Measurements from ENCODE around the gene COQ4. TPM values are rescaled to one million over a fixed set of nuclear protein-coding genes. Genes with fewer than 3 reads are reported as not detected.

The COQ4 gene
- total RNA-seq, 1 donor from 2014 or later = 56.2 TPM

GRCh38 chr9:128341435-128341849 is 18.8 kb downstream of the COQ4 start:
- H3K36me3 Mint-ChIP-seq = peaks cover 5% of the 10 kb centered on the region
- peak overlapping the region; percentile 72 for H3K27ac Mint-ChIP-seq
- H3K27me3 Mint-ChIP-seq (ENCODE audit: low read depth) = no peaks in the 10 kb centered on the region

DNA sequence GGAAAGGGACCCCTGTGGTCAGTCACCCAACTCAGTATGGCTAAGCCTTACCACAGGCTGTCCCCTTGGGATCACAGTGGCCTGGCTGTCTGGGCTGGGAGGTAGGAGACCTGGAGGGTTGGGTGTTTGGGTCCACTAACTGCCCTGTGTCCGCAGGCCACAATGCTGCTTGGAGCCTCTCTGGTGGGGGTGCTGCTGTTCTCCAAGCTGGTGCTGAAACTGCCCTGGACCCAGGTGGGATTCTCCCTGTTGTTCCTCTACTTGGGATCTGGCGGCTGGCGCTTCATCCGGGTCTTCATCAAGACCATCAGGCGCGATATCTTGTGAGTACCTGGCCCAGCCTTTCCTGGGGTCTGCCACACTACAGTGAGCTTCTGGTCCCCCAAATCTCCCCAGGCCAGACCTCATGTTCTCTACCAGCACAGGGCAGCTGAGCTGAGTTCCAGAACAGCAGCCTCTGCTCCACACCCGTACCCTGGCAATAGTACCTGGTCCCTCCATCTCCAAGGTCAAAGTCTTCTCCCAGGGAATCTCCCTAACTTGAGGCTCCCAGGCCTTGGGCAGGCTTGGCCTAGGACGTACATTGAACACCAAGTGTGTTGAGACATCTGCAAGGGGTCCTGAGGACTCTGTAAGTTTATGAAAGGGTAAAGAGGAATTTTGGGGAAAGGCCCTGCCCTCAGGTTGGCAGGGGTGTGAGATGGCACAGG is 20.5 kb downstream of the COQ4 start:
- H3K4me3 Mint-ChIP-seq = no peak overlapping the region
- no peak overlapping the region for H3K27ac Mint-ChIP-seq
- TF ChIP-seq, protein P1, sequence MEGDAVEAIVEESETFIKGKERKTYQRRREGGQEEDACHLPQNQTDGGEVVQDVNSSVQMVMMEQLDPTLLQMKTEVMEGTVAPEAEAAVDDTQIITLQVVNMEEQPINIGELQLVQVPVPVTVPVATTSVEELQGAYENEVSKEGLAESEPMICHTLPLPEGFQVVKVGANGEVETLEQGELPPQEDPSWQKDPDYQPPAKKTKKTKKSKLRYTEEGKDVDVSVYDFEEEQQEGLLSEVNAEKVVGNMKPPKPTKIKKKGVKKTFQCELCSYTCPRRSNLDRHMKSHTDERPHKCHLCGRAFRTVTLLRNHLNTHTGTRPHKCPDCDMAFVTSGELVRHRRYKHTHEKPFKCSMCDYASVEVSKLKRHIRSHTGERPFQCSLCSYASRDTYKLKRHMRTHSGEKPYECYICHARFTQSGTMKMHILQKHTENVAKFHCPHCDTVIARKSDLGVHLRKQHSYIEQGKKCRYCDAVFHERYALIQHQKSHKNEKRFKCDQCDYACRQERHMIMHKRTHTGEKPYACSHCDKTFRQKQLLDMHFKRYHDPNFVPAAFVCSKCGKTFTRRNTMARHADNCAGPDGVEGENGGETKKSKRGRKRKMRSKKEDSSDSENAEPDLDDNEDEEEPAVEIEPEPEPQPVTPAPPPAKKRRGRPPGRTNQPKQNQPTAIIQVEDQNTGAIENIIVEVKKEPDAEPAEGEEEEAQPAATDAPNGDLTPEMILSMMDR (IDR thresholded peaks at IDR 0.05; ENCODE audit: unreplicated experiment) = no peak
- H3K27me3 Mint-ChIP-seq (ENCODE audit: low read depth) = no peaks in the 10 kb centered on the region
- no peaks in the 10 kb centered on the region for H3K9me3 Mint-ChIP-seq
- peaks cover 3% of the 10 kb centered on the region for H3K36me3 Mint-ChIP-seq
- peaks cover 5% of the 10 kb centered on the region for H3K4me1 Mint-ChIP-seq
- no peak for DNase-seq (ENCODE audit: low spot score in 2 of 2, unreplicated experiment in 2 of 2)

More at GRCh38 chr9:128341435-128341849, 18.8 kb downstream of the COQ4 start:
- TF ChIP-seq, protein P1 (IDR thresholded peaks at IDR 0.05; ENCODE audit: unreplicated experiment) = no peak
- H3K4me1 Mint-ChIP-seq = peaks cover 5% of the 10 kb centered on the region
- no peaks in the 10 kb centered on the region for H3K9me3 Mint-ChIP-seq
- DNase-seq (ENCODE audit: low spot score in 2 of 2, unreplicated experiment in 2 of 2) = peak in 1 of 2 experiments; percentile 60
- H3K4me3 Mint-ChIP-seq = peak overlapping the region; percentile 87

GRCh38 chr9:128343855-128344254 is 21.2 kb downstream of the COQ4 start:
- TF ChIP-seq, protein P1 (IDR thresholded peaks at IDR 0.05; ENCODE audit: unreplicated experiment) = no peak
- no peak overlapping the region for H3K4me3 Mint-ChIP-seq
- no peaks in the 10 kb centered on the region for H3K9me3 Mint-ChIP-seq
- no peak for DNase-seq (ENCODE audit: low spot score in 2 of 2, unreplicated experiment in 2 of 2)
- H3K27me3 Mint-ChIP-seq (ENCODE audit: low read depth) = no peaks in the 10 kb centered on the region
- no peak overlapping the region for H3K27ac Mint-ChIP-seq
- H3K36me3 Mint-ChIP-seq = peaks cover 3% of the 10 kb centered on the region
- peaks cover 5% of the 10 kb centered on the region for H3K4me1 Mint-ChIP-seq

DNA sequence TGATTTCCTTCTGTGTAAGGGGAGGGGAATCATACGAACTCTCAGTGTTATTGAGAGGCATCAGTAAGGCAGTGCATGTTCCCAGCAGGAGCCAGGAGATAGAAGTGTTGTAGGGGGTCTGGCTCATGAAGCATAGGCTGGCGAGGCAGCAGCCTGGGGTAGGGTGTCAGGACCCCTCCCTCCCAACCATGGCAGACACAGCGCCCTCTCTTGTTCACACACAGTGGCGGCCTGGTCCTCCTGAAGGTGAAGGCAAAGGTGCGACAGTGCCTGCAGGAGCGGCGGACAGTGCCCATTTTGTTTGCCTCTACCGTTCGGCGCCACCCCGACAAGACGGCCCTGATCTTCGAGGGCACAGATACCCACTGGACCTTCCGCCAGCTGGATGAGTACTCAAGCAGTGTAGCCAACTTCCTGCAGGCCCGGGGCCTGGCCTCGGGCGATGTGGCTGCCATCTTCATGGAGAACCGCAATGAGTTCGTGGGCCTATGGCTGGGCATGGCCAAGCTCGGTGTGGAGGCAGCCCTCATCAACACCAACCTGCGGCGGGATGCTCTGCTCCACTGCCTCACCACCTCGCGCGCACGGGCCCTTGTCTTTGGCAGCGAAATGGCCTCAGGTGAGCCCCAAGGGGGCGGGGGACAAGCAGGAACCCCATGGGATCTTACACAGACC is 22.4 kb downstream of the COQ4 start:
- peaks cover 5% of the 10 kb centered on the region for H3K4me1 Mint-ChIP-seq
- H3K4me3 Mint-ChIP-seq = no peak overlapping the region
- no peaks in the 10 kb centered on the region for H3K27me3 Mint-ChIP-seq (ENCODE audit: low read depth)
- no peak for DNase-seq (ENCODE audit: low spot score in 2 of 2, unreplicated experiment in 2 of 2)
- TF ChIP-seq, protein P1 (IDR thresholded peaks at IDR 0.05; ENCODE audit: unreplicated experiment) = no peak
- no peaks in the 10 kb centered on the region for H3K9me3 Mint-ChIP-seq
- peaks cover 8% of the 10 kb centered on the region for H3K36me3 Mint-ChIP-seq
- H3K27ac Mint-ChIP-seq = no peak overlapping the region

DNA sequence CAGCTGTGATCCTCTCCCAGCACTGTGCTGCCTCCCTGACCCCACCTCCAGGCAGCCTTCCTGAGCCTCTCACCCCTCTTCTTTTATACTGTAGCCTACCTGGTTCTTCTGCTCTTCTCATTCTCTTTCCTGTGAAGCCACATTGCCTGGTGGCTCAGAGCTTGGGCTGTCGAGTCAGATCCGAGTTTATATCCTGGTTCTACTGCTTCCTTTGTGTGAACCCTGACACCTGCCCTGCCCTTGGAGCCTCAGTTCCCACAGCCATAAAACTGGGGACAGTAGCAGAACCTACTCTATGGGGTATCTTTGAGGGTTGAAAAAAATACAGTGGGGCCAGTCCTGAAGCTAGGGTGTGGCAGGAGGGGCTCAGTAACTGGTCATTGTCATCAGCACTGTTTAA is 26.5 kb downstream of the COQ4 start:
- Mint-ChIP-seq H3K4me3 (no peak overlapping the region), H3K27me3 (ENCODE audit: low read depth) (no peaks in the 10 kb centered on the region)

More for the DNA sequence above, 26.5 kb downstream of the COQ4 start:
- Mint-ChIP-seq H3K27ac (no peak overlapping the region), H3K4me1 (no peaks in the 10 kb centered on the region), H3K9me3 (no peaks in the 10 kb centered on the region), H3K36me3 (peaks cover 13% of the 10 kb centered on the region)
- no peak for DNase-seq (ENCODE audit: low spot score in 2 of 2, unreplicated experiment in 2 of 2)
- TF ChIP-seq, protein P1 (IDR thresholded peaks at IDR 0.05; ENCODE audit: unreplicated experiment) = no peak
